ENCODE data around the gene GABARAP.

- TF ChIP-seq, protein P1, sequence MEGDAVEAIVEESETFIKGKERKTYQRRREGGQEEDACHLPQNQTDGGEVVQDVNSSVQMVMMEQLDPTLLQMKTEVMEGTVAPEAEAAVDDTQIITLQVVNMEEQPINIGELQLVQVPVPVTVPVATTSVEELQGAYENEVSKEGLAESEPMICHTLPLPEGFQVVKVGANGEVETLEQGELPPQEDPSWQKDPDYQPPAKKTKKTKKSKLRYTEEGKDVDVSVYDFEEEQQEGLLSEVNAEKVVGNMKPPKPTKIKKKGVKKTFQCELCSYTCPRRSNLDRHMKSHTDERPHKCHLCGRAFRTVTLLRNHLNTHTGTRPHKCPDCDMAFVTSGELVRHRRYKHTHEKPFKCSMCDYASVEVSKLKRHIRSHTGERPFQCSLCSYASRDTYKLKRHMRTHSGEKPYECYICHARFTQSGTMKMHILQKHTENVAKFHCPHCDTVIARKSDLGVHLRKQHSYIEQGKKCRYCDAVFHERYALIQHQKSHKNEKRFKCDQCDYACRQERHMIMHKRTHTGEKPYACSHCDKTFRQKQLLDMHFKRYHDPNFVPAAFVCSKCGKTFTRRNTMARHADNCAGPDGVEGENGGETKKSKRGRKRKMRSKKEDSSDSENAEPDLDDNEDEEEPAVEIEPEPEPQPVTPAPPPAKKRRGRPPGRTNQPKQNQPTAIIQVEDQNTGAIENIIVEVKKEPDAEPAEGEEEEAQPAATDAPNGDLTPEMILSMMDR (conservative IDR thresholded peaks at IDR 0.05; ENCODE audit: low read length): no peak
- no peak for TF ChIP-seq EZH2phosphoT487 (IDR thresholded peaks at IDR 0.05; ENCODE audit: borderline replicate concordance)
These were observed 43.4 kb upstream of the GABARAP start for GRCh38 chr17:7285679-7286078.
